Esophagus squamous epithelium (tissue), 4 donors: Measurements from ENCODE around the gene LSG1.

ENCODE experiments used
- CTCF ChIP-seq, 6 experiments: fragments of 450-650 bp in 4 of 6; fragments of 200-600 bp in 2 of 6; sonication (generic) in 2 of 6; IDR thresholded peaks; one replicate each; pipeline ENCODE4 v1.5.1; 2016 to 2019; ENCODE audit warnings: antibody characterized with exemption in 6 of 6, mild to moderate bottlenecking in 4 of 6, moderate library complexity in 4 of 6
- POLR2A ChIP-seq, 4 donors: fragments of 450-650 bp; IDR thresholded peaks; one replicate each; pipeline ENCODE4 v1.6.1; 2017; ENCODE audit warnings: antibody characterized with exemption in 4 of 4, mild to moderate bottlenecking in 4 of 4, moderate library complexity in 3 of 4

- TF ChIP-seq POLR2A (IDR thresholded peaks at IDR 0.05): no peak
- no peak for TF ChIP-seq CTCF (IDR thresholded peaks at IDR 0.05)
These were observed 32.9 kb downstream of the LSG1 start for GRCh38 chr3:194638991-194639605.
